ENCODE results near the gene RFC4.

GRCh38 chr3:186746008-186746407 is 60.3 kb downstream of the RFC4 start:
- no peak for TF ChIP-seq CTCF (IDR thresholded peaks at IDR 0.05; ENCODE audit: low read length)
- TF ChIP-seq EZH2 (IDR thresholded peaks at IDR 0.05; ENCODE audit: borderline replicate concordance, low read length) = no peak

Data from OCI-LY1 (cell line).